Retinal pigment epithelial cell (primary cell): ENCODE measurements around the gene PTPN18.
A peak's percentile ranks its signal among the peaks of the same experiment; 100 is the strongest.

Experiments
- DNase-seq: peaks from one replicate; pipeline ENCODE4 v3.0.0-alpha.2; 2010; ENCODE audit warnings: low read depth
- H3K4me3 ChIP-seq: 2 replicates; pipeline ENCODE4 v1.5.1; 2011; ENCODE audit warnings: mild to moderate bottlenecking, low read length, control low read depth, moderate library complexity
- TF ChIP-seq, protein P1 (sequence below): conservative IDR thresholded peaks from 2 replicates; pipeline ENCODE4 v1.5.1; 2011; ENCODE audit warnings: low read depth, low read length, control low read depth, inconsistent platforms

Gene PTPN18

DNA sequence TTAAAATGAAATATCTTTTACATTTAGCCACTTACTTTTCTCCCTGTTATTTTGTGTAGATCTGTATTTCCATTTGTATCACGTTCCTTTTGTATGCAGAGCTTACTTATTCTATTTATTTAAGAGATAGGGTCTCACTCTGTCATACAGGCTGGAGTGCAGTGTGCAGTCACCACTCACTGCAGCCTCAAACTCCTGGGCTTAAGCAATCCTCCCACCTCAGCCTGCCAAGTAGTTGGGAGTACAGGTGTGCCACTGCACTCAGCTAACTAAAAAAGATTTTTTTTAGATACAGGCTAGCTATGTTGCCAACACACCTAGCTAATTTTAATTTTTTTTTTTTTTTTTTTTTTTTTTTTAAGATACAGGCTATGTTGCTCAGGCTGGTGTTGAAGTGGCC is 10.9 kb downstream of the PTPN18 start:
- no peak for DNase-seq
- TF ChIP-seq, protein P1, sequence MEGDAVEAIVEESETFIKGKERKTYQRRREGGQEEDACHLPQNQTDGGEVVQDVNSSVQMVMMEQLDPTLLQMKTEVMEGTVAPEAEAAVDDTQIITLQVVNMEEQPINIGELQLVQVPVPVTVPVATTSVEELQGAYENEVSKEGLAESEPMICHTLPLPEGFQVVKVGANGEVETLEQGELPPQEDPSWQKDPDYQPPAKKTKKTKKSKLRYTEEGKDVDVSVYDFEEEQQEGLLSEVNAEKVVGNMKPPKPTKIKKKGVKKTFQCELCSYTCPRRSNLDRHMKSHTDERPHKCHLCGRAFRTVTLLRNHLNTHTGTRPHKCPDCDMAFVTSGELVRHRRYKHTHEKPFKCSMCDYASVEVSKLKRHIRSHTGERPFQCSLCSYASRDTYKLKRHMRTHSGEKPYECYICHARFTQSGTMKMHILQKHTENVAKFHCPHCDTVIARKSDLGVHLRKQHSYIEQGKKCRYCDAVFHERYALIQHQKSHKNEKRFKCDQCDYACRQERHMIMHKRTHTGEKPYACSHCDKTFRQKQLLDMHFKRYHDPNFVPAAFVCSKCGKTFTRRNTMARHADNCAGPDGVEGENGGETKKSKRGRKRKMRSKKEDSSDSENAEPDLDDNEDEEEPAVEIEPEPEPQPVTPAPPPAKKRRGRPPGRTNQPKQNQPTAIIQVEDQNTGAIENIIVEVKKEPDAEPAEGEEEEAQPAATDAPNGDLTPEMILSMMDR = no peak
- H3K4me3 ChIP-seq = no peak overlapping the region

DNA sequence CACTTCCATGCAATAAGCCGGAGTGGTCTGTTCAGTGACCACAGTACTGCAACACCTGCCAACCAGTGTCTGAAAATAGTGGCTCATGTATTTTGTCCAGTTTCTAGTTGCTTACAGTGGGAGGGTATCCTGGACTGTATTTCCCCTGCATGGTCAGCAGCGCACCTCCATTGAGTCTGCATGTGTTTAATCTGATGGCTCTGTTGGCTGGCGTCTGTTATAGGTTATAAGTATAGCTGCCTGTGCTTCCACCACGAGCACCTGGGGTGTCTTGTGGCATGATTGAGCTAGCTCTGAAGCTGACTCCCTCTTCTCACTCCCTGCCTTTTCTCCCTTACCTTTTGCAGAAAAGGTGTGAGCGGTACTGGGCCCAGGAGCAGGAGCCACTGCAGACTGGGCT is 12.9 kb downstream of the PTPN18 start:
- TF ChIP-seq, protein P1 = no peak
- no peak overlapping the region for H3K4me3 ChIP-seq
- DNase-seq = no peak

DNA sequence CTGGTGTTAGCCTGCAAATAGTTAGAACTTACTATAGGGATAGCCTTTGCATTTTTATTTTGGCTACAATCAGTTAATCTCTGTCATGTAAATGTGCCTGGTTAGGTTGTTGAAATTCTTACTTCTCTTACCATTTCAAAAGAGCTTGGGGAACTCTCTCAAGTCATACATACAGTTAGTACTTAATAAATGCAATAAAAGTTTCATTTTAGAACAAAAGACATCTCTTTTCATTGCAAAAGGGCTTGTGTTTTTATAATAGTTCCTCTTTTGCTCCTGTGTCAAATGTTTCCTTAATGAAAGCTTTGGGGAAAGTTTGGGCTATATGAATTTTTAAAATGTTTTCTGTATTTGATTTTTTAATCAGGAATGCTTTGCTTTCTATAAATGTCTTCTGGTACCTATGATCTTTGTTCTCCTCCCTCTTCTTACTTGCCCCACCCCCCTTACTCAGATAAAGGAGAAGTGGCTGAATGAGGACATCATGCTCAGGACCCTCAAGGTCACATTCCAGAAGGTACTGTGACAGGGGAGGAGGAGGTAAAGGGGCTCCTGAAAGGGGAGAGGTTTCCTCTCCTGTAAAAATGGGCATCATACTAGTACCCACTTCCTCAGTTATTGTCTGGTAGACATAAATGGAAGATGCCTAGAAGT is 13.6 kb downstream of the PTPN18 start:
- no peak overlapping the region for H3K4me3 ChIP-seq
- DNase-seq = no peak
- TF ChIP-seq, protein P1 = no peak

DNA sequence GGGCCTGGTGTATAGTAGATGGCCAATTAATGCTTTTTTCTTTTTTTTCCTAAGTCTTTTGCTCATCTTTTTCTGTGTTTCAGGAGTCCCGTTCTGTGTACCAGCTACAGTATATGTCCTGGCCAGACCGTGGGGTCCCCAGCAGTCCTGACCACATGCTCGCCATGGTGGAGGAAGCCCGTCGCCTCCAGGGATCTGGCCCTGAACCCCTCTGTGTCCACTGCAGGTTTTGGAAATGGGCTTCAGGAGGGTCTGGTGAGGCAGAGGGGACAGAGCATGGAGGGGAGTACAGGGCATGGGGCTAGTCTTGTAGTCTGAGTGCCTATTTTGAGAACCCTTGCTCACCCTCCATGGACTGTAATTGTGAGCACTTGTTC is 14.1 kb downstream of the PTPN18 start:
- DNase-seq = no peak
- TF ChIP-seq, protein P1 = no peak
- no peak overlapping the region for H3K4me3 ChIP-seq

DNA sequence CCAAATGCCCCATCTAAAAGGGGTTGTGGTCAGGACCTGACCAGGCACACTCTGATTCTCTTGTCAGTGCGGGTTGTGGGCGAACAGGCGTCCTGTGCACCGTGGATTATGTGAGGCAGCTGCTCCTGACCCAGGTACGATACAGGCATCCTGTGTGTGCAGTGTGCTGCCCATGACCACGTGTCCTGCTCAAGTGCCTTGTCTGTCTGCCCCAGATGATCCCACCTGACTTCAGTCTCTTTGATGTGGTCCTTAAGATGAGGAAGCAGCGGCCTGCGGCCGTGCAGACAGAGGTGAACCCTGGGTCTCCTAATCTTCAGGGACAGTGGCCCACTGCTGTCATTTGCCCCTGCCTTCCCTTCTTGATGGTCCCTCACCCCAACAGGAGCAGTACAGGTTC is 14.6 kb downstream of the PTPN18 start:
- DNase-seq = no peak
- TF ChIP-seq, protein P1 = no peak
- H3K4me3 ChIP-seq = no peak overlapping the region

DNA sequence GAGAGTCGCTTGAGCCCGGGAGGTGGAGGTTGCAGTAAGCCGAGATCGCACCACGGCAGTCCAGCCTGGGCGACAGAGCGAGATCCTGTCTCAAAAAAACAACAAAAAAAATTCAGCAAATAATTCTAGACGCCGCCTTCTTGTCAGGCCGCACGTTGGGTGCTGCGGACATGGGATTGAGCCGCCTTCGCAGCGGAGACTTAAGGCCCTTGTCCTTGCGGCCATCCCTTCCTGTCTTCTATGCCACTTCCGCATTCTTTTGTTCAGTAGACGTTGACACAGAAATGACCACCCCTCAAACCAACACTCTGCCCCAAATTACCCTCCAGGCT is 15.8 kb downstream of the PTPN18 start:
- TF ChIP-seq, protein P1 = no peak
- peak overlapping the region; percentile 71 for H3K4me3 ChIP-seq
- DNase-seq = no peak

DNA sequence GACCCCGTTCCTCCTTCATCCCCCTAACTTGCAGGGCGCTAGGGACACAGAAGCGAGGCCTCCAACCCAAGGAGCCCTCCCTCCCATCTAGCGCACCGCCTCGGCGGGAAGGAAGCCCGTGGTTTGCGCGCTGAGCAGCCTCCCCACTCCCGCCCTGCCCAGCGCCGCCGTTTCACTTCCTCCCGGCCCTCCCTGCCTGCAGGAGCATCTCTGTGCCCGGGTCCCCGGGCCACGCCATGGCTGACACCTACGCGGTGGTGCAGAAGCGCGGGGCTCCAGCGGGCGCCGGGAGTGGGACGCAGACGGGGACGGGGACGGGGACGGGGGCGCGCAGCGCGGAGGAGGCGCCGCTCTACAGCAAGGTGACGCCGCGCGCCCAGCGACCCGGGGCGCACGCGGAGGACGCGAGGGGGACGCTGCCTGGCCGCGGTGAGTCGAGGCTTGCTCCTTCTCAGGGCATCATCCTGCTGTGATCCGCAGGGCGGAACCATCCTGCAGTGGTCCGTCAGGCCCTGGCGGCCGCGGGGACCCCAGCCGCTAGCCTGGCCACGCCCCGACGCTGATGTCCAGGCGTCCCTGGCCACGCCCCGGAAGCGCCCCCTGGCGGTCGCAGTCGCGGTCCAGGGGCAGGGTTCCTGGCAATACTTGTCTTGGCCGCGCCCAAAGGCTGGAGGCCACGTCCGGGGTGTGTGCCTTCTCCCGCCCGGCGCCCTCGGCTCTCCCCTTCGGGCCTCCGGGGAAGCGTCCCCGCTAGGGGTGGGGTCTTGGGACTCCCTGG is 16.4 kb downstream of the PTPN18 start:
- peak; percentile 35 for DNase-seq
- peak overlapping the region; percentile 71 for H3K4me3 ChIP-seq
- TF ChIP-seq, protein P1 = peak; percentile 77
